ENCODE measurements around the gene SEC14L3.

Gene SEC14L3

GRCh38 chr22:30503551-30503950, 31.7 kb upstream of the SEC14L3 start:
- Histone ChIP-seq H3K4me1 (ENCODE audit: control insufficient read depth, insufficient read depth, low read length) (no peaks in the 10 kb centered on the region), H3K27me3 (ENCODE audit: control insufficient read depth, insufficient read depth, low read length) (no peaks in the 10 kb centered on the region), H3K9me3 (ENCODE audit: control insufficient read depth, insufficient read depth, low read depth, low read length) (no peaks in the 10 kb centered on the region), H3K9ac (ENCODE audit: low read length) (no peak overlapping the region), H3K4me3 (ENCODE audit: low read depth, low read length) (no peak overlapping the region), H3K36me3 (ENCODE audit: control insufficient read depth, insufficient read depth, low read length) (no peaks in the 10 kb centered on the region), H3K27ac (ENCODE audit: low read depth, low read length) (no peak overlapping the region)

- Histone ChIP-seq H3K4me1 (ENCODE audit: control insufficient read depth, insufficient read depth, low read length) (no peaks in the 10 kb centered on the region), H3K9me3 (ENCODE audit: control insufficient read depth, insufficient read depth, low read depth, low read length) (no peaks in the 10 kb centered on the region), H3K4me3 (ENCODE audit: low read depth, low read length) (no peak overlapping the region), H3K27me3 (ENCODE audit: control insufficient read depth, insufficient read depth, low read length) (no peaks in the 10 kb centered on the region), H3K9ac (ENCODE audit: low read length) (no peak overlapping the region), H3K36me3 (ENCODE audit: control insufficient read depth, insufficient read depth, low read length) (no peaks in the 10 kb centered on the region), H3K27ac (ENCODE audit: low read depth, low read length) (no peak overlapping the region)
Observed at GRCh38 chr22:30502911-30503310, 31.1 kb upstream of the SEC14L3 start.

GRCh38 chr22:30502153-30502552, 30.3 kb upstream of the SEC14L3 start:
- no peaks in the 10 kb centered on the region for H3K36me3 ChIP-seq (ENCODE audit: control insufficient read depth, insufficient read depth, low read length)
- H3K9ac ChIP-seq (ENCODE audit: low read length): no peak overlapping the region
- H3K4me3 ChIP-seq (ENCODE audit: low read depth, low read length): no peak overlapping the region
- H3K4me1 ChIP-seq (ENCODE audit: control insufficient read depth, insufficient read depth, low read length): no peaks in the 10 kb centered on the region
- no peaks in the 10 kb centered on the region for H3K27me3 ChIP-seq (ENCODE audit: control insufficient read depth, insufficient read depth, low read length)
- no peak overlapping the region for H3K27ac ChIP-seq (ENCODE audit: low read depth, low read length)
- no peaks in the 10 kb centered on the region for H3K9me3 ChIP-seq (ENCODE audit: control insufficient read depth, insufficient read depth, low read depth, low read length)

DNA sequence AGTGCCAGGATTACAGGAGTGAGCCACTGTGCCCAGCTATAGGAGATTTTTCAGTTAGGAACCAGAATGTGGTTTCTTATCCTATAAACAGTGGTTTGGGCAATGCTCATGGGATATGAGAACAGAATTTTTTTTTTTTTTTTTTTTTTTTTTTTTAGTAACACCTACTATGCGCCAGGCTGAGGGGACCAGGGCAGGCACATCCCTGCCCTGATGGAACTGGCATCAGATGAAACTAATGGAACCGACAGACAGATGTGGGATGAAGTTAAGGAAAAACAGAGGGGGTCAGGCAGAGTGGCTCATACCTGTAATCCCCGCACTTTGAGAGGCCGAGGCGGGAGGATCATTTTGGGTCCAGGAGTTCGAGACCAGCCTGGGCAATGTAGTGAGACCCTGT, 28.8 kb upstream of the SEC14L3 start:
- H3K9me3 ChIP-seq (ENCODE audit: control insufficient read depth, insufficient read depth, low read depth, low read length): no peaks in the 10 kb centered on the region
- no peaks in the 10 kb centered on the region for H3K36me3 ChIP-seq (ENCODE audit: control insufficient read depth, insufficient read depth, low read length)
- H3K4me3 ChIP-seq (ENCODE audit: low read depth, low read length): no peak overlapping the region
- H3K27me3 ChIP-seq (ENCODE audit: control insufficient read depth, insufficient read depth, low read length): no peaks in the 10 kb centered on the region
- no peaks in the 10 kb centered on the region for H3K4me1 ChIP-seq (ENCODE audit: control insufficient read depth, insufficient read depth, low read length)
- H3K9ac ChIP-seq (ENCODE audit: low read length): no peak overlapping the region
- no peak overlapping the region for H3K27ac ChIP-seq (ENCODE audit: low read depth, low read length)

GRCh38 chr22:30497466-30498150, 25.8 kb upstream of the SEC14L3 start:
- H3K27ac ChIP-seq (ENCODE audit: low read depth, low read length): no peak overlapping the region
- no peak overlapping the region for H3K4me3 ChIP-seq (ENCODE audit: low read depth, low read length)
- H3K4me1 ChIP-seq (ENCODE audit: control insufficient read depth, insufficient read depth, low read length): no peaks in the 10 kb centered on the region
- H3K9me3 ChIP-seq (ENCODE audit: control insufficient read depth, insufficient read depth, low read depth, low read length): no peaks in the 10 kb centered on the region
- H3K27me3 ChIP-seq (ENCODE audit: control insufficient read depth, insufficient read depth, low read length): no peaks in the 10 kb centered on the region
- H3K9ac ChIP-seq (ENCODE audit: low read length): no peak overlapping the region
- no peaks in the 10 kb centered on the region for H3K36me3 ChIP-seq (ENCODE audit: control insufficient read depth, insufficient read depth, low read length)

GRCh38 chr22:30495041-30495784, 23.4 kb upstream of the SEC14L3 start:
- H3K36me3 ChIP-seq (ENCODE audit: control insufficient read depth, insufficient read depth, low read length): no peaks in the 10 kb centered on the region
- no peaks in the 10 kb centered on the region for H3K27me3 ChIP-seq (ENCODE audit: control insufficient read depth, insufficient read depth, low read length)
- H3K27ac ChIP-seq (ENCODE audit: low read depth, low read length): no peak overlapping the region
- no peaks in the 10 kb centered on the region for H3K4me1 ChIP-seq (ENCODE audit: control insufficient read depth, insufficient read depth, low read length)
- H3K9me3 ChIP-seq (ENCODE audit: control insufficient read depth, insufficient read depth, low read depth, low read length): no peaks in the 10 kb centered on the region
- no peak overlapping the region for H3K4me3 ChIP-seq (ENCODE audit: low read depth, low read length)
- no peak overlapping the region for H3K9ac ChIP-seq (ENCODE audit: low read length)

- Histone ChIP-seq H3K4me3 (ENCODE audit: low read depth, low read length) (no peak overlapping the region), H3K9me3 (ENCODE audit: control insufficient read depth, insufficient read depth, low read depth, low read length) (no peaks in the 10 kb centered on the region), H3K4me1 (ENCODE audit: control insufficient read depth, insufficient read depth, low read length) (no peaks in the 10 kb centered on the region), H3K36me3 (ENCODE audit: control insufficient read depth, insufficient read depth, low read length) (no peaks in the 10 kb centered on the region), H3K9ac (ENCODE audit: low read length) (no peak overlapping the region), H3K27me3 (ENCODE audit: control insufficient read depth, insufficient read depth, low read length) (no peaks in the 10 kb centered on the region), H3K27ac (ENCODE audit: low read depth, low read length) (no peak overlapping the region)
Observed at GRCh38 chr22:30492144-30492543, 20.3 kb upstream of the SEC14L3 start.

DNA sequence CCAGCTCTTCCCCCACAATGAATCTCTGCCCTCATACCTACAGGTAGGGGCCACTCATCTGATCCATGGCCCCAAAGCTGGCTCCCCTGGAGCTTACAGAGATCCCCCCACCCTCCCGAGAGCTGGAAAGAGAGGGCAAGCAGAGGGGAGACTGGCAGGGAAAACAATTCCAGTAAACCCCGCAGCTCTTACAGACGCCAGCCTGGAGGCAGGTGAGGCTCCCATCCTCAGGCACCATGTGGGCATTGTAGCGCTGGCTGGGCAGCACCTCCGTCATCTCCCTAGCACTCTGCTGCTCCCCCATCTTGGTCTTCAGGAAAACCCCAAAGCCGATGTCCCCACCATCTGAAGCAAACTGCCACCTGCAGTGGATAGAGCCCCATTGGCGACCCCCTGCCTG, 19.6 kb upstream of the SEC14L3 start:
- no peaks in the 10 kb centered on the region for H3K36me3 ChIP-seq (ENCODE audit: control insufficient read depth, insufficient read depth, low read length)
- no peak overlapping the region for H3K27ac ChIP-seq (ENCODE audit: low read depth, low read length)
- H3K9ac ChIP-seq (ENCODE audit: low read length): no peak overlapping the region
- no peak overlapping the region for H3K4me3 ChIP-seq (ENCODE audit: low read depth, low read length)
- H3K4me1 ChIP-seq (ENCODE audit: control insufficient read depth, insufficient read depth, low read length): no peaks in the 10 kb centered on the region
- no peaks in the 10 kb centered on the region for H3K9me3 ChIP-seq (ENCODE audit: control insufficient read depth, insufficient read depth, low read depth, low read length)
- no peaks in the 10 kb centered on the region for H3K27me3 ChIP-seq (ENCODE audit: control insufficient read depth, insufficient read depth, low read length)

DNA sequence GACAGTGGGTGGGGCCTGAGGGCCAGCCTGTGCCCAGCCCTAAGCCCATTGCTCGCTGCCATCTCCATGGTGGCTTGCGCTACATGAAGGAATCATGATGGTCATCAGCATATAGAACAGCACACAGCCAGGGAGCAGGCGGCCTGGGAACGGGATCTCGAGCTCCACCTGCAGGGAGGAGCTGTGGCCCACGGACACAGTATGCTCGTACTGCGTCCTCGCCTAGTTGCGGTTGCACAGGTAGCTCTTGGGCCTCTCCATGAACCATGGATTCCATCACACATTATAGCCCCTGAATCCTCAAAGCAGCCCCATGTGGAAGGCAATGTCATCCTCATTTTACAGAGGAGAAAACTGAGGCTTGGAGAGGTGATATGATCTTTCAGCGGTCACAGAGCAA, 18.6 kb upstream of the SEC14L3 start:
- Histone ChIP-seq H3K4me1 (ENCODE audit: control insufficient read depth, insufficient read depth, low read length) (no peaks in the 10 kb centered on the region), H3K36me3 (ENCODE audit: control insufficient read depth, insufficient read depth, low read length) (no peaks in the 10 kb centered on the region)

DNA sequence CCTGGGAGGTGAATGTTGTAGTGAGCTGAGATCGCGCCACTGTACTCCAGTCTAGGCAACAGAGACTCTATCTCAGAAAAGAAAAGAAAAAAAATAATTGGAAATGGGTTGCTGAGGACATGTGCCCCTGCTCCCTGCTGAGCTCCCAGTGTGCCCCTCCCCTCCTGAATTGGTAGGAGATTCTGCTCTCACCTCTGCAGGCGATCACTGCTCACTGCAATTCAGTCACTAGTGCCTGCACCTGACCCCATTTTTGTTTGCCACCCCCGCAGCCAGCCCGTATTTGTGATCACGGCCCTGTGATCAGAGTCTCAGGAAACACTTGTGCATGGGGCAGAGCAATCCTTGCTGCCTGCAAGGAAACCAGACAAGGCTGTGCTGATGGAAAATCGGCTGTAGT, 16.3 kb upstream of the SEC14L3 start:
- H3K36me3 ChIP-seq (ENCODE audit: control insufficient read depth, insufficient read depth, low read length): no peaks in the 10 kb centered on the region
- H3K4me1 ChIP-seq (ENCODE audit: control insufficient read depth, insufficient read depth, low read length): no peaks in the 10 kb centered on the region
- H3K27me3 ChIP-seq (ENCODE audit: control insufficient read depth, insufficient read depth, low read length): no peaks in the 10 kb centered on the region
- H3K9ac ChIP-seq (ENCODE audit: low read length): no peak overlapping the region
- no peak overlapping the region for H3K4me3 ChIP-seq (ENCODE audit: low read depth, low read length)
- no peak overlapping the region for H3K27ac ChIP-seq (ENCODE audit: low read depth, low read length)
- H3K9me3 ChIP-seq (ENCODE audit: control insufficient read depth, insufficient read depth, low read depth, low read length): no peaks in the 10 kb centered on the region

More for the DNA sequence above, 18.6 kb upstream of the SEC14L3 start:
- no peak overlapping the region for H3K9ac ChIP-seq (ENCODE audit: low read length)
- H3K27ac ChIP-seq (ENCODE audit: low read depth, low read length): no peak overlapping the region
- no peaks in the 10 kb centered on the region for H3K27me3 ChIP-seq (ENCODE audit: control insufficient read depth, insufficient read depth, low read length)
- no peak overlapping the region for H3K4me3 ChIP-seq (ENCODE audit: low read depth, low read length)
- H3K9me3 ChIP-seq (ENCODE audit: control insufficient read depth, insufficient read depth, low read depth, low read length): no peaks in the 10 kb centered on the region

GRCh38 chr22:30486661-30487115, 14.9 kb upstream of the SEC14L3 start:
- Histone ChIP-seq H3K9ac (ENCODE audit: low read length) (no peak overlapping the region), H3K4me3 (ENCODE audit: low read depth, low read length) (no peak overlapping the region), H3K27ac (ENCODE audit: low read depth, low read length) (no peak overlapping the region), H3K9me3 (ENCODE audit: control insufficient read depth, insufficient read depth, low read depth, low read length) (no peaks in the 10 kb centered on the region), H3K4me1 (ENCODE audit: control insufficient read depth, insufficient read depth, low read length) (no peaks in the 10 kb centered on the region), H3K27me3 (ENCODE audit: control insufficient read depth, insufficient read depth, low read length) (no peaks in the 10 kb centered on the region), H3K36me3 (ENCODE audit: control insufficient read depth, insufficient read depth, low read length) (no peaks in the 10 kb centered on the region)

Measured in HUES6 (cell line).